ENCODE data around the gene NEDD9.
A peak's percentile ranks its signal among the peaks of the same experiment; 100 is the strongest.

NEDD9 gene

DNA sequence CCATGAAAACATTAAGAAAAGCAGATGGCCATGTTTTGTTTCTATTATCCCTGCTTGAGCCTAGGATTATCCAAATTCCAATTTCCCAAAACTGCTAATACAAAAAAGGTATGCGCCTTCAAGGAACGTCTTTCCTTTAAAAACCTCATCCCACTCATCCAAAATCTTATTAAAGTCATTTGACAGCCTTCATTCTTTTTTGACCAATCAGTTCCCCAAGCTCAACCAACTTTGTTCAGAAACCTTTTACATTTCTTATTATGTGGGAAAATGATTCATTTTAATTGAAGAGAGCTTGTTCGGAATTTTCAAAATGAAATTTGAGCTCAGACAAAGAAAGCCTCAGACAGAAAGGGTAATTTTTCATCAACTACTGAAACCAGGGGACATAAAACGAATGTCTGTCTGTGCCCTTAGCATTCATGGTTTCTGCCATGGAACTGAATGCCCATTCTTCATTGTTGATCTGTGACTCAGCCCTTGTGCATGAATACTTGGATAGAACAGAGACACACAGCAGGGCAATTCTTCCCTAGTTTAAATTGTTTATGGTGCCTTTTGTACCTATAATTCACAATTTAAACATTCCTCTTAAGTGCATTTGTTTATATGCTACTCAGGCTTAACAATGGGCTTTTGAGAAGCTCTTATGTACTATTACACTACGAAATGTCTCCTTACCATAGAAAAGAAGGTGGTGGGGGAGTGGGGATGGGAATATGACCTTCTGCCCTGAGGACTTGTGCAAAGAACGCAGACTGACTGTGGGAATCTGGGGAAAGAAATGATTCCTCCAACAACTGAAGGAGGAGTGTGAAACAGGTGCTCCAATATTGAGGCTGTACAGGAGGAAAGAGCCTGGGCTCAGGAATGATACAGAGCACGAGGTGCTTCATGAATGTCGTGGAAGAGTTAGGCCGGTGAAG, 71.2 kb downstream of the NEDD9 start:
- Histone ChIP-seq H3K27ac (ENCODE audit: extremely low read depth, low read depth, low read length) (no peak overlapping the region), H3K9me3 (ENCODE audit: control insufficient read depth, insufficient read depth, low read depth, low read length) (no peaks in the 10 kb centered on the region; the same call in 1 of the 2 replicates), H3K4me1 (ENCODE audit: control insufficient read depth, insufficient read depth, low read length) (no peaks in the 10 kb centered on the region), H3K36me3 (ENCODE audit: control insufficient read depth in 2 of 2, insufficient read depth in 1 of 2, low read length in 2 of 2) (no peaks in the 10 kb centered on the region), H3K4me3 (ENCODE audit: low read depth, low read length) (no peak overlapping the region)
- no peak for TF ChIP-seq ZBTB11 (tag by site-specific recombination; conservative IDR thresholded peaks at IDR 0.05; ENCODE audit: low read depth)
- no peak for TF ChIP-seq GLI4 (tag by site-specific recombination; IDR thresholded peaks at IDR 0.05)
- TF ChIP-seq SETDB1 (IDR thresholded peaks at IDR 0.05; ENCODE audit: insufficient read length, low read length), result no peak
- TF ChIP-seq ZEB2 (tag by site-specific recombination; IDR thresholded peaks at IDR 0.05), result no peak
- no peak for TF ChIP-seq ZBTB8A (tag by site-specific recombination; IDR thresholded peaks at IDR 0.05)
- ChIA-PET CTCF (interaction anchor here (0.6 to 0.7 kb wide), 2 partner anchors 27 to 279 kb away, joined by 3 read pairs; partner anchors contain the start of gene GCM2), POLR2A (no interaction called here)

GRCh38 chr6:11160199-11160598, 72.3 kb downstream of the NEDD9 start:
- no peaks in the 10 kb centered on the region; the same call in 1 of the 2 replicates for H3K9me3 ChIP-seq (ENCODE audit: control insufficient read depth, insufficient read depth, low read depth, low read length)
- no peak overlapping the region for H3K27ac ChIP-seq (ENCODE audit: extremely low read depth, low read depth, low read length)
- POLR2A ChIA-PET, result no interaction called here
- H3K36me3 ChIP-seq (ENCODE audit: control insufficient read depth in 2 of 2, insufficient read depth in 1 of 2, low read length in 2 of 2), result no peaks in the 10 kb centered on the region
- CTCF ChIA-PET, result interaction anchor here (0.6 kb wide), 1 partner anchor 15 kb away, joined by 4 read pairs; no protein-coding TSS in a partner anchor
- H3K4me1 ChIP-seq (ENCODE audit: control insufficient read depth, insufficient read depth, low read length), result no peaks in the 10 kb centered on the region
- no peak overlapping the region for H3K4me3 ChIP-seq (ENCODE audit: low read depth, low read length)
- TF ChIP-seq TSHZ1 (tag by site-specific recombination; IDR thresholded peaks at IDR 0.05; ENCODE audit: borderline replicate concordance), result no peak
- peak; percentile 74 for TF ChIP-seq ZNF140 (tag by site-specific recombination; IDR thresholded peaks at IDR 0.05)

DNA sequence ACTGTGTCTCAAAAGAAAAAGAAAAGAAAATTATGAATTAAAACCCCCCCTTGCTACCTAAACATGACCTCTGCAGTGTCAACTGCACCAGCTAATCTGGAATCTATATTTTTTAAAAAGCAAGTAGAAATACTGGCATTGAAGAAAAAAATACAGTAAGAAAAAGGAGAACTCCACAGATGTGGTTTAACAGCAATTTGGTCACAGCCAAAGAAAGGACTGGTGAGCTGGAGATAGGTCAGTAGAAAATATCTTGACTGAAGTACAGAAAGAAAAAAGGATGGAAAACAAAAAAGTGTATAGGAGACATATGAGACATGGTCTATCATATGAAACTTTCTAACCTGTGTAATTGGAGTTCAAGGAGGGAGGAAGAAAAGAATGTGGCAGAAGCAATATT, 76.9 kb downstream of the NEDD9 start:
- Histone ChIP-seq H3K36me3 (ENCODE audit: control insufficient read depth in 2 of 2, insufficient read depth in 1 of 2, low read length in 2 of 2) (no peaks in the 10 kb centered on the region), H3K27ac (ENCODE audit: extremely low read depth, low read depth, low read length) (no peak overlapping the region), H3K4me3 (ENCODE audit: low read depth, low read length) (no peak overlapping the region), H3K4me1 (ENCODE audit: control insufficient read depth, insufficient read depth, low read length) (no peaks in the 10 kb centered on the region), H3K9me3 (ENCODE audit: control insufficient read depth, insufficient read depth, low read depth, low read length) (no peaks in the 10 kb centered on the region; the same call in 1 of the 2 replicates)
- POLR2A ChIA-PET, result no interaction called here
- CTCF ChIA-PET, result interaction anchor here (0.7 to 4.5 kb wide), 5 partner anchors 9 to 420 kb away, joined by 3 to 19 read pairs (median 5); no protein-coding TSS in a partner anchor
- TF ChIP-seq ZNF175 (tag by site-specific recombination; IDR thresholded peaks at IDR 0.05), result no peak

GRCh38 chr6:11153447-11153846, 79.0 kb downstream of the NEDD9 start:
- Histone ChIP-seq H3K4me3 (ENCODE audit: low read depth, low read length) (no peak overlapping the region), H3K4me1 (ENCODE audit: control insufficient read depth, insufficient read depth, low read length) (no peaks in the 10 kb centered on the region), H3K27ac (ENCODE audit: extremely low read depth, low read depth, low read length) (no peak overlapping the region), H3K36me3 (ENCODE audit: control insufficient read depth in 2 of 2, insufficient read depth in 1 of 2, low read length in 2 of 2) (no peaks in the 10 kb centered on the region), H3K9me3 (ENCODE audit: control insufficient read depth, insufficient read depth, low read depth, low read length) (no peaks in the 10 kb centered on the region; the same call in 1 of the 2 replicates)
- CTCF ChIA-PET, result no interaction called here
- POLR2A ChIA-PET, result no interaction called here
- TF ChIP-seq ZNF157 (tag by site-specific recombination; IDR thresholded peaks at IDR 0.05) (no peak), ZNF701 (tag by site-specific recombination; IDR thresholded peaks at IDR 0.05) (no peak), ZNF768 (tag by site-specific recombination; IDR thresholded peaks at IDR 0.05) (no peak), ZNF423 (tag by site-specific recombination; IDR thresholded peaks at IDR 0.05) (no peak), ZNF121 (tag by site-specific recombination; IDR thresholded peaks at IDR 0.05) (no peak)
- TF ChIP-seq, protein P1, sequence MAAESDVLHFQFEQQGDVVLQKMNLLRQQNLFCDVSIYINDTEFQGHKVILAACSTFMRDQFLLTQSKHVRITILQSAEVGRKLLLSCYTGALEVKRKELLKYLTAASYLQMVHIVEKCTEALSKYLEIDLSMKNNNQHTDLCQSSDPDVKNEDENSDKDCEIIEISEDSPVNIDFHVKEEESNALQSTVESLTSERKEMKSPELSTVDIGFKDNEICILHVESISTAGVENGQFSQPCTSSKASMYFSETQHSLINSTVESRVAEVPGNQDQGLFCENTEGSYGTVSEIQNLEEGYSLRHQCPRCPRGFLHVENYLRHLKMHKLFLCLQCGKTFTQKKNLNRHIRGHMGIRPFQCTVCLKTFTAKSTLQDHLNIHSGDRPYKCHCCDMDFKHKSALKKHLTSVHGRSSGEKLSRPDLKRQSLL (tag by site-specific recombination; IDR thresholded peaks at IDR 0.05), result no peak
